Activated CD4-positive, alpha-beta T cell treated with anti-CD3 and anti-CD28 coated beads, Interleukin-10, Interleukin-2, amounts not matched to agents 100 ng/mL and 50 ng/mL, durations not matched to agents 16 hours and 8 hours (primary cell): ENCODE data around the gene IMMP1L.
A peak's percentile ranks its signal among the peaks of the same experiment; 100 is the strongest.

Source experiments
- DNase-seq: peaks from one replicate; pipeline ENCODE4 v3.0.0-alpha.2; 2020

The IMMP1L gene

DNA sequence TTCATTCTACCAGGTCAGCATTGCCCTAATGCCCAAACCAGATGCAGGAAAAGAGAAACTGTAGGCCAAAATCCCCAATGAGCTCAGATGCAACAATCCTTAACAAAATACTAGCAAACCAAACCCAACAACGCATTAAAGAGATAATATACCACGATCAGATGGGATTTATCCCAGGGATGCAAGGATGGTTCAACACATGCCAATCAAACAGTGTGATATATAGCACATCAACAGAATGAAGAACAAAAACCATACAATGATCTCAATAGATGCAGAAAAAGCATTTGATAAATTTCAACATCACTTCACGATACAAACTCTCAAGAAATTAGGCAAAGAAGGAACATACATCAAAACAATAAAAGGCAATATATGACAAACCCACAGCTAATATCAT is 45.0 kb downstream of the IMMP1L start:
- DNase-seq, result no peak

DNA sequence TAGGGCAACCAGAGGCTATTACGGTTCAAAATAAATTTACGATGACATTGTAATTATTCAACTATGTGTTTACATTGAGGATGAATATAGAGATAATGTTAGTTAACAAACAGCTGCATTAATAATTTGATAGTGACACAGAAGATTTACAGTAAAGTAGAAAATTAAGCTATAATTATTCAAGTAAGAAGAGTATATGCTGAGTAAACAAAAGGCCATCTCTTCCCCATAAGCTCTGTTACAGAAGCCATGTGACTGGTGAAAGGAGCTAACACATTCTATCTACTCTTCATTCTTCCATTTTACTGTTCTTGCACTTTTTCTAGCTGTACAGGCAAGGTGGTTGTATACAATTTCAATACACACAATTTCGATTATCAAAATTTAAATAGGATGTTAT is 54.2 kb downstream of the IMMP1L start:
- no peak for DNase-seq

DNA sequence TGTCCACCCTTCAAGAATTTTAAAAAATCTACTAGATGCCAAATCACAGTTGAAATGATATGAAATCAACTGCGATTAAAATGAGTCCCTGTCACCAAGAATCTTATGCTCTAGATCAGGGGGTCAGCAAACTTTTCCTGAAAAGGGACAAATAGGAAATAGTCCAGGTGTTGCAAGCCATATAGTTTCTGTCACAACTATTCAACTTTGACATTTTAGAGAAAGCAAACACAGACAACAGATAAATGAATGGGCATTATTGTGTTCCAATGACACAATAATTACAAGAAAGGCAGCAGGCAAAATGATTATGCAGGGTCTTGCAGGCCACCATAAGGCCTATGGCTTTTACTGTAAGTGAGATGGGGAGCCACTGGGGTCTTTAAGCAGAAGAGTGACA is 58.6 kb downstream of the IMMP1L start:
- no peak for DNase-seq

DNA sequence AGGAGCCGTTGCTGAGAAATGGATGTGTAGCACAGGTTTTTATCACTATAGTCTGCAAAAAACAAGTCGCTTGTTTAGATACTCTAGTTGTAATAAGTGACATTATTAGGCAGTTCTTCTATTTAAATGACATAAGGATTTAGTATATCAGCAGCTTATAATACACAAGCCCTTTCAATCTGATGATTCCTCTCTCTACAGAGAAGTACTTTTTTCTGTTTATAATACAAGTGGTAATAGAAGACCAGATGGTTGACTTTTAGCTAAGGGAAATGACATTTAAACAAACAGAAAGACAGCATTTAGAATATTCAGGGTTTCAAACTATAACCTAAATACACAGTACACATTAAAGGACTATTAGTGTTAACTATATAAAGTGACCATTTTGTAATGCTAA is 60.4 kb downstream of the IMMP1L start:
- no peak for DNase-seq

DNA sequence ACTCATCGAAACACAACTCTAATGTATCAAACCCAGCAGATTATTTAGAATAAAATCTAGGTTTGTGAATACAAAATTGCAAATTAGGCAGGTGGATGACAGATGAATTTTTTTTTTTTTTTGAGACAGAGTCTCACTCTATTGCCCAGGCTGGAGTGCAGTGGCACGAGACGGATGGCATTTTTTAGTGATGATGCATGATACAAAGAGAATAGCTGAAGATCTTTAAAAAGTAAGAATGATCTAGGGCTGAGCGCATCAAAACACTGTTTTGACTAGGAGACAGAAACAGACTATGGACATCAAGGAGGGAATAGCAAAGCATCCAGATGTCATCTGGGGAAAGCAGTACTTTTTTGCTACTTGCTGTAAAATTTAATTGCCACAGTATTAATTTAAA is 63.8 kb downstream of the IMMP1L start:
- no peak for DNase-seq

DNA sequence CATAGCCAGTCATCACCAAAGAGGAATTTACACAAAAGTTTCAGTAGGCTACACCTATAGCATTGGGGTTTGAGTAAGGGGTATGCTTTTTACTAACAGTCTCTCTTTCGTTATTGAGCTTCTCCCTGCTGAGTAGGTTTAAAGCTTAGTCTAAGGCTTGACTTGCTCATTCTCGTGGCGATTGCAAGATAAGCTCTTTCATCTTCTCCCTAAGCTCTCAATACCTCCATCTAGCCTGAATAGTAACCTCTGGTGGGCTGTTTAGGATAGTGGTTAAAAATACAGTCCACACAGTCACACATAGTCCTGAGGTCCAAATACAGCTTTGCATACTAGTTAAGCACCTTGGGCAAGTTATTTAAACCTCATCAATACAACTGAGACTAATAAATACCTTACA is 65.6 kb downstream of the IMMP1L start:
- peak; percentile 9 for DNase-seq

DNA sequence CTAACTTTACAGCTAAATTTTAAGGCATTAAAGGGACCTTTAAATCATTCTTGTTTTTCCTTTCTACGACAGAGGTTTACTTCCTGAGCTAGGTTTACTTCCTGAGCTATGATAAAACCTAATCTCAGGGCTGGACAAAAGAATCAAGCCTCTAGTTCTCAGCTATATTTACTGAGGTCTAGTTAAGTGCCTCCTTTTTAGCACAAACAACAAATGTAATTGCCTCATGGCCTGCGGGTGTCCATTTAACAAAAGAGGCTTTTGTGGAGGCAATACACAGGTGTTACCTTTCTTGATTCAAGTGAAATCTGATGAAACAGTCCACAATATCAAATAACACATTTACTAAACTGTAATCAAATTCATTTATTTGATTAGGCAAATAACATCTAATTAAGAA is 67.3 kb downstream of the IMMP1L start:
- no peak for DNase-seq

DNA sequence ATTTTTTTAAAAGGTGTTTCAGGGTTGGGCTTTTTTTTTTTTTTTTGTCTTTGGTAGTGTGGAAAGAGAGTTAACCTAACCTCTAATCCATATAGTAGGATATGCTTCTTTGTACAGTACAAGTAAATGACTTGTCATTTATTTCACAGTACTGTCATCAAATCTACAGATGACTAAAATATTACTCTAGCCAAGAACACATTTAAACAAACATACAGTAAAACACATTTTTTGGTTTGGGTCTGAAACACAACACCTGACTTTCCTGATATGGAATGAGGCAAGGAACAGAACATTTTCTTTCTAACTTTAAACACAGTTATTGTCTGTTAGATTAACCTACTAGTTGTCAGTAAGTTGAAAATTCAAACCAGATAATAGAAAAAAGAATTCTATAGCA is 68.1 kb downstream of the IMMP1L start:
- DNase-seq, result no peak

DNA sequence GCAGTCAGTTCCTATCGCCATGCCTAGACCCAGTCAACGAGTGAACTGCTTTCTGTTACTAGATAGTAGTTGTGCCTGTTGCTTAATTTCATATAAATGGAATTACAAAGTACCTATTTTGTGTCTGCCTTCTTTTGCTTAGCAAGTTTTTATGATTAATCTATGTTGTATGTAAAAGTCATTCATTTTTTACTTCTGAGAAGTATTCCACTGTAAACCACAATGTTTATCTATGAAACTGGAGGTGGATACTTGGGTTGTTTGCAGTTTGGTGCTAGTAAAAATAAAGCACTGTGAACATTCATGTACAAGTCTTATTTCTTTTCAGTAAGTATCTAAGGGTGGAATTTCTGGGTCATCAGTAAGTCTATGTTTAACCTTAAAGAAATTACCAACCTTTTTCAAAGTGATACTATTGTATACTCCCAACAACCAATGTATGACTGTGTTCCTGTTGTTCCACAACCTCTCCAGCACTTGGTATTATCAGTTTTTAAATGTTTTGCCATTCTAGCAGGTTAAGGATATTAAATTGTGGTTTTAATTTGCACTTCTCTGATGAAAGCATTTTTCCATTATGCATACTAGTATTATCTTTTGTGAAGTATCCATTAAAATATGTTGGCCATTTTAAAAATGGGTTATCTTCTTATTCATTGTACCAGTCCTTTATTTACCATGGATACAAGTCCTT is 71.5 kb downstream of the IMMP1L start:
- DNase-seq, result no peak

DNA sequence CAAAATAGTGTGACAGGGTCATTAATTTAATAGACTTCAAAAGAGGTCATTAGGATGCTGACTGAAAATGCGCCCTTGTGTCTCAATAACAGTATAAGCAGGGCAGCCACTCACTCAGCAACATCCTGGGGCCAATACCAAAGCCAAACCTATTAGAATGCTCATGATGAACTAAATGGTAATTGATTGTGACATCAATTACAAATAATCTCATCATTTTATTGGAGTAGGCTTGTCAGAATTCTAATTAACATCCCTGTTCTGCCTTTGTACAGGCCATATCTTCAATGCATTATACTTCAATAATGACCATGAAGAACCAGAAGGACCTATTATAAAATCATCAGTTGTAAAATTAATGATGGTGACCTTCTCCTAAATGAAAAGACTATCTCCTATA is 75.6 kb downstream of the IMMP1L start:
- DNase-seq, result no peak

DNA sequence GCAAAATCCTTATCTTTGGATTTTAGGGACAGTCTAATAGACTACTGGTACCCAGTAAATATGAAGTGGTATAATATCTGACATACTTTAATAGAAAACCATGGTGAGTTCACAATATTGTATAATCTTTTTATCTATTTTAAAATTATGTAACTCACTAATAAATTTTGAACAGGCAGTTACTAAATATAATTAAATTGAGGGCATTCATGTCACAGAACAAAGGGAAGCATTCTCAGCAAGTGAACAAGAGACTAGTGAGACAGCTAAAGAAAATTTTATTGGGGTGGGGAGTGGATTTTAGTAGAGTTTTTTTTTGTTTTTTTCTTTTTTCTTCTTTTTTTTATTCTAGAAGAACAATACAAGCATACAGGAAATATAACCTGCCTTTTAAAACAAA is 84.8 kb downstream of the IMMP1L start:
- no peak for DNase-seq

DNA sequence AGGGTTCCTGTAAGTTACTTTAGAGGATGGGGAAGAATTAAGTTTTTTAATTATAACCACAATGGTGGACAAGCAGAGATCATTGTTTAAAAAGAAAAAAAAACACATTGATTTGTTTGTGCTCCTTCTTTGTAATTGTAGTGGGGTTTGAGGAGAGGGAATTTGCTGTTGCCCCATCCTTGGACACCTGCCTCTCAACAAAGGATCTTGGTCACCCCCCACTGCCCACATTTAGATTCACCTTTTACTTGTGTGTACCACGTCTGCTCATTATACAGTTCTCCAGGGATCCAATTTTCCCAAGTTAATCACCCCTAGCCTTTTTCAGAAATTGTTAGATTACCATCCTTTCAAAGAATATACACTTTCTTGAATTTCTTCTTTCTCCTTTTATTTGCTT is 86.7 kb downstream of the IMMP1L start:
- no peak for DNase-seq

DNA sequence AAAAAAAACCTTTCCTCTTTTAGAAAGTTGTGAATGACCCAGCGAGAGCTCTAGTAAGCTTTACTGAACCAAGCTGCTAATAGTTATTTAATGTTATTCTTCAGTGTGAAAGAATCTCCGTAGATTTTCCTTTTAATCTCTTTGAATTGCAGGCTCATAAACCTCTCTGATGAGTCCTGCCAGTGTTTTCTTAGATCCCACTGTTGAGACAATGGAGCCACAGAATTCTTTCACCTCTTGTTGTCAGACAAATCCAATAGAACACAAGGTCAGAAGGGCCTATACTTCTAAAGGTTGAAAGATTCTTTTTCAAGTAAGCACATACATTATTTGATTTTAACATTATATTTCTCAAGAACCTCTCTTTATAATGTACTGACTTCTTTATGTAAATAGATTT is 87.6 kb downstream of the IMMP1L start:
- DNase-seq, result no peak

DNA sequence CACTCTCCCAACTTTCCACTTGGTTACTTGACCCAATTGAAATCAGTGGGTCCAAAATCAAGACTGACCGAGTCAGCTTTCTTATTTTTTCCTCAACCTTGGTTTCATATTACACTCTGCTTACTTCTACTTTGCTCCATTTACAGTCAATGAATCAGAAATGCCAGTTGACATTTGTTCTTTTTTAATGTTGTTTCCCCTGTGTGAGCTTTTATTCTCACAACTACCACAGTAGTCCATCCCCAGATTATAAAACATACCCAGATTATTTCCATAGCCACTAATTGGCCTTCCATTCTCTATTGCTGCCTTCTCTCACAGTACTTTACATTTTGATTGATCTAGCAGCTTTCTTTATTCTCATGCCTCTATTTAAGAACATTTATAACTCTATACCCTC is 89.8 kb downstream of the IMMP1L start:
- DNase-seq, result no peak

DNA sequence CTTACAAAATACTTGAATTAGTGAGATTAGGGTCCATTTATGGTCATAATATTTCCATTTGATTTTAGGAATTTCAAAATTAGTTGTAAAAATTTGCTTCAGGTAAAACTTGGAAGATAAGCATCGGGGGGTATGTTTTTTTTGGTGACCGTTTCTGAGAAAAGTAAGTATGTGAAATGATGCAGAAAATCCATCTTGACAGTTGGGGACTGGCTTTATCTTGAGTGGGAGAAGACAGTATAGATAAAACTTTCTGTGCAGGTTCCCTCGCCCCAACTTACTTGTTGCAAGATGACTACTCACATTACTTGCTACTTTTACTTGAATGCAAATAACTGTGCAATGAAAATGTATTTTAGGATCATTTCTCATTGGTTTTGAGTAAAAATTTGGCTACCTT is 90.3 kb downstream of the IMMP1L start:
- no peak for DNase-seq

DNA sequence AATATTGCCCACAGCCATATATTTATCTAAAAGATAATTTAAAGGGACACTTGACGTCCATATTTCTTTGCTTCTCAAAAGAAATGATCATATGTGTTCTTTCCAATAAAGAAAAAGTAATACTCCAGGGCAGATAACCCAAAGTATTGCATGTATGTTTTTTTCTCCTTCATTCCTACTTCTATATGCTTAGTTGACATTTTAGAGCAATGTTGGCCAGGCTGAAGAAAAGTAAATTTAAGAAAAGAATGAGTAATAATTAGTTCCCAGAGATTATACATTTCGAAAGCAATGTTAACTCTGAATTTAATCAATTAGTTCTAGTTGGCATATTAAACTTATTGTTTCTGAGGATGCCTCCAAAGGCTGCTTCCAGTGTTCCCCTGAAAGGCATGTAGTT is 91.6 kb downstream of the IMMP1L start:
- no peak for DNase-seq

DNA sequence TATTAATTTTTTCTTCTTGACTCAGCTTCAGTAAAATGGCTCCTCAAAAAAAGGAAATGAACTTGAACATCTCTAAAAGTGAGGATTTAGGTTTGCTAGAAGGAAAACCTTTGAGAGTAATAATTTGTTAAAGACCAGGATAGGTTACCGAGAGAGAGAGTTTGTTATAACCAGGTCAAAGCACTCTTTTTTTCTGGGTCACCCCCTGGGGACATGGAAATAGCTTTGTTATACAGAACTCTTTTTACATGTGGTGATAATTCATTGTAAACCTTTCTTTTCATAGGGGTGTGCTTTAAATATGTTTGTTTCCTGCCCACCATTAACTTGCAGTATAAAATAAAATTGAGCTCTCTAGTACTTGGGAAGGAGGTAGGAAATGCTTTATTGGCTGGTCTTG is 92.1 kb downstream of the IMMP1L start:
- no peak for DNase-seq

DNA sequence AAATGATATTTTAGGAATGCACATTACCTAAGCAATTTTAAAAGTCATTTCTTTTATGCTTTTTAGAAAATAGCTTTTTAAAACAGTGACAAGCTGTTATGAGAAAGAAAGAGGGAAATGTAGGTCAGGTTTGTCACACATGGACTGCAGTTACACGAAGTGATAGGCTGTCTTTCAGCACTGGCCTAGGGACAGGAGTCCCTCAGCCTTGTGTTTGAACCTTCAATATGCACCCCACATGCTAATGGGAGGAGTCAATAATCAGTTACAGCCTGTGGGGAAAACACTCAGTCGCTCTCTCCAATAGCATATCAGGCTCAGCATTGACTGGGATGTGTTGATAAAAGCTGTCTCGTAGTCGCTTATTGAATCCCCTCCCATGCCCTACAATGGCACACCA is 94.0 kb downstream of the IMMP1L start:
- DNase-seq, result no peak

DNA sequence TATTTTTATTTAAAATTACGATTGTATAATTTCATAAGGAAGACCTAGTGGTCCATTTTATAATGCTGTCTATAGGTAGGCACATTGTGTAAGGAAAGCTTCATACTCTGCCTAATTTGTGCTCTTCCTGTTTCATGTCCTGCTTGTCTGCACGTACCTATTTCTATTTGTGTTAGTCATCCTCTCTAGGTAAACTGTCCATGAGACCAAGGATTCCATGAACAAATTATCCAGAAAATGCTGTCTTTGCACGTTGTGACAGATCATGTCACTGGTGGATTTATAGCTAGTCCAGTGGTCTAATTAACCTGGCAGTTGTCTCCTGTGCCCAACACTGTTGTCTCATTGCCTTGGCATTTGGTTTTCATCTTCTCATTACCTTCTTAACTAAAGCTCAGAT is 95.1 kb downstream of the IMMP1L start:
- DNase-seq, result no peak

DNA sequence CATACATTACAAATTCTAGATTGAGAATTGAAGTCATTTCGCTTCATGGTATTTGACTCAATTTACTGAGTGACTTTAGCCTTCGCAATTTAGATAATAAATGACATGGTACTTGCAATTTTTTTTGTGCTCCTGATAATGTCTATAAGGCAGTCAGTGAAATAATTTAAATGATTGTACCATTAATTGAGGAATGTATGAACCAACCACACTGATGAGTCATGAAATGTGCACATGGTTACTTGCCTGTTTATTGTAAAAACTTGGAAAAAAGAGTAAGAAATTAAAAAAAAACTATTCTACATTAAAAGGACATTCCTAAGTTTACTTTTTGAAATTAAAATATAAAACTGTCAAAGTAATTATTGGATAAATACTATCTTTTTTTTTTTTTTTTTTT is 96.5 kb downstream of the IMMP1L start:
- DNase-seq, result no peak

DNA sequence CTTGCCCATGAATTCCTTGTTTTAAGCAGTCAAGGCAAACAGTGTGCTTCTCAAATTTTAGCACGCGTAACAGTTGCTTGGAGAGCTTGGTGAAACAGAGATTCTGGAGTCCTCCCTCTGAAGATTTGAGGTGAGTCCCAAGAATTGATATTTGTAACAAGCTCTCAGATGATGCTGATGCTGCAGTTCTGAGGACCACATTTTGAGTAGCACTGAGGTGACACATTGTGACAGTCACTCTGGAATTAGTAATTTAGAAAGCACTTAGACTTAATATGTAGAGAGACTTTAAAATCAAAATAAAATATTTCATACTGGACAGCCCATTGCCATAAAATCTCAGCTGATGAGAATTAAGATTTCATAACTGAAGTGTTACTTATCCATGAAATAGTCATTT is 101.2 kb downstream of the IMMP1L start:
- DNase-seq, result peak; percentile 51

DNA sequence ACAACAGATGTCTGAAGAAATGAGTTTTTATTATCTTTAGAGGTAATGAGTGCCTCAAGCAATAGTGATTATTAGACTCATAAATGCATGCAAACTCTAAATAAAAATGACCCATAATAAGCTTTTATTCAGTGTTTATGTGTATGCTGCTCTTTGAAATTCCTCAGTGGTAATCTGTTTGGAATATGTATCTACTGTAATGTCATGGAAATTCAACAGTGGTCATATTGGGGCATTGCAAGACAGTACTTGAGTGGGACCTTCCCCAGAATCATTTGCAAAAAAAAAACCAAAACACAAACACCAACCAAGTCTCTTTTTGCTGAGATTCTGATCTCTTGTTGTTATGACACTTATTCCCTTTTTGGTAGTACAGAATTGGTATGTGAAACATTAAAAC is 104.8 kb downstream of the IMMP1L start:
- DNase-seq, result no peak

DNA sequence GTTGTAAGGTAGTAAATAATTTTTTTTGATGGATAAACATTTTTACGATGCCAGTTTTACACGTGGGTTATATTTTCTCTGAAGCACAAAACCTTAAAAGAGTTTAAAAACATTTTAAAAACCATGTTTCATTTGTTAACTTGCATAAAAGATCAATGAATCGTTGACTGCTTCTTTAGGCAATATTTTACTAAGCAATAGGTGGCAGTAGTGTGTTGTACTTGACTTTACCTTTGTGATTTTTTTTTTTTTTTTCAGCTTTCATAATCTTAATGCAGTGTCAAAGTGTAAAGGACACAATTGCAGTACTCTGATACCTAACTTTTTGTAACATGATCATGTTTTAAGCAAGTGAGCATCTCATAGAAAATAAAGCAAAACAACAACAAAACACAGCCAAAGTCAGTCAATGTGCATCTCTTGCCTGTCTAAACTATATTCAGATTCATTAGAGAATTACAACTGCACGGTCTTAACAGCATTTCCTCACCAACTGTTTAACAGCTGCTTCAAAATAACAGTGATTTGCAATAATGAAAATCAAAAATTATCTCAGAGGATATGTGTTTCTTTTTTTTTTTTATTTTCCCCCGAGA is 112.1 kb downstream of the IMMP1L start:
- DNase-seq, result peak; percentile 8

DNA sequence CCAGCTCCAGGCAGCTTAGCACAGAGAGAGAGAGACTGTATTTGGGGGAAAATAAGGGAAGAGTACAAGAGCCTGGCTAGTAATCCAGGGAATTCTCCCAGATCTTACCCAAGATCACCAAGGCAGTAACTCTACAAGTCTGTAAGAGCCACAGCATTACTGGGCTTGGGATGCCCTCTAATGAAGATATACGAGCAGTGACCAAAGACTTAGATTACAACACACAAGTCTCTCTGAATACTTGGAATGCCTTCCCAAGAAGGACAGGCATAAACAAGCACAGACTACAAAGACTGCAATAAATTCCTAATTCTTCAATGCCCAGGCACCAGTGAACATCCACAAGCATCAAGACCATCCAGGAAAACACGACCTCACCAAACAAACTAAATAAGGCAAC is 122.0 kb downstream of the IMMP1L start:
- DNase-seq, result no peak

DNA sequence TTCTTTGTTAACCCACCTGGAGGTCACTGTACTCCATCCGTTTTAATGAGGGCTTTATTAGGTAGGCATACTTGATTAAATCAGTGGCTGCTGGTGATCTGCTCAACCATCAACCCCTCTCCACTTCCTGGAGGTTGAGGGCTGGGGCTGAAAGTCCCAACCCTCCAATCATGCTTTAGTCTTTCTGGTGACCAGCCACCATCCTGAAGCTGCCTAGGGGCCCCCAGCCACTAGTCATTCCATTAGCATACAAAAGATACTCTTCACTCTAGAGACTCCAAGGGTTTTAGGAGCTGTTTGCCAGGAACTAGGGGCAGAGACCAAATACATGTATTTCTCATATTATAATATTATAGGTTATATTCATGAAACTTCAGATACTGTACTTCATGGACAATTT is 126.3 kb downstream of the IMMP1L start:
- no peak for DNase-seq
